Endodermal cell (in vitro differentiated cells): ENCODE measurements around the gene ADARB1. TPM values are rescaled to one million over a fixed set of nuclear protein-coding genes. Genes with fewer than 3 reads are reported as not detected.

Source experiments
- DNase-seq: peaks from one replicate; pipeline ENCODE4 v3.0.0-alpha.2; 2017
- H3K27ac ChIP-seq: 2 replicates; pipeline ENCODE4 v1.5.1; 2013; ENCODE audit warnings: mild to moderate bottlenecking, low read depth, low read length, moderate library complexity
- H3K27me3 ChIP-seq: 2 replicates; pipeline ENCODE4 v1.6.1; 2013; ENCODE audit warnings: mild to moderate bottlenecking, low read length, moderate library complexity; ENCODE audit not compliant: insufficient read depth, control insufficient read depth, poor library complexity, severe bottlenecking
- H3K36me3 ChIP-seq: 2 replicates; pipeline ENCODE4 v1.7.0; 2013; ENCODE audit warnings: mild to moderate bottlenecking, low read length, moderate library complexity; ENCODE audit not compliant: control insufficient read depth, insufficient read depth
- H3K4me1 ChIP-seq: one replicate; pipeline ENCODE4 v1.7.0; 2013; ENCODE audit warnings: low read length; ENCODE audit not compliant: control insufficient read depth, insufficient read depth
- H3K4me3 ChIP-seq: 2 replicates; pipeline ENCODE4 v1.5.1; 2013; ENCODE audit warnings: mild to moderate bottlenecking, low read length, moderate library complexity
- H3K9ac ChIP-seq: 2 replicates; pipeline ENCODE4 v1.6.1; 2013; ENCODE audit warnings: mild to moderate bottlenecking, low read length, moderate library complexity; ENCODE audit not compliant: poor library complexity, severe bottlenecking; ENCODE audit errors: extremely low read depth
- H3K9me3 ChIP-seq: 2 replicates; pipeline ENCODE4 v1.6.1; 2013; ENCODE audit warnings: mild to moderate bottlenecking, low read length, moderate library complexity; ENCODE audit not compliant: control insufficient read depth
- H3K27ac Mint-ChIP-seq: 2 replicates; pipeline ENCODE4 v1.8.0; 2020; ENCODE audit warnings: mixed read lengths
- H3K27me3 Mint-ChIP-seq: 2 replicates; pipeline ENCODE4 v1.8.0; 2021; ENCODE audit warnings: mild to moderate bottlenecking, mixed read lengths; ENCODE audit not compliant: insufficient read depth
- H3K36me3 Mint-ChIP-seq: 2 replicates; pipeline ENCODE4 v1.8.0; 2020; ENCODE audit warnings: low read depth, mixed read lengths
- H3K4me1 Mint-ChIP-seq: 2 replicates; pipeline ENCODE4 v1.8.0; 2020; ENCODE audit warnings: mixed read lengths
- H3K4me3 Mint-ChIP-seq: 2 replicates; pipeline ENCODE4 v1.8.0; 2020; ENCODE audit warnings: mild to moderate bottlenecking, moderate library complexity, mixed read lengths
- H3K9me3 Mint-ChIP-seq: 2 replicates; pipeline ENCODE4 v1.8.0; 2020; ENCODE audit warnings: mild to moderate bottlenecking, mixed read lengths
- WGBS, 2 experiments: methylation state at CpG; one replicate each; pipeline versions ENCODE4 v1.1.5 to v1.1.7; 2013; ENCODE audit warnings: missing lambda C conversion rate in 2 of 2, mixed read lengths in 1 of 2; ENCODE audit not compliant: insufficient coverage in 1 of 2, insufficient read length in 1 of 2; 5-methylcytosine and 5-hydroxymethylcytosine counted together
- total RNA-seq, 2 donors: library from RNA; stranded (reverse); fragmentation: NEBNext Ultra II Directional in 1 of 2; extraction: Animal tissue kit (Norgen Biotek cat#: 25700) in 1 of 2; gene quantifications; 2 replicates in 1 of 2; 3 replicates in 1 of 2; pipeline ENCODE4 v1.2.1, GENCODE V29; 2021
- TF ChIP-seq, protein P1 (sequence below): fragments of 200-600 bp; sonication (generic); conservative IDR thresholded peaks from 2 replicates; pipeline ENCODE4 v1.5.0; 2021; ENCODE audit warnings: antibody characterized with exemption, mild to moderate bottlenecking

Gene ADARB1
- total RNA-seq, 2 donors from 2014 or later: 11.5 to 20.1 TPM

DNA sequence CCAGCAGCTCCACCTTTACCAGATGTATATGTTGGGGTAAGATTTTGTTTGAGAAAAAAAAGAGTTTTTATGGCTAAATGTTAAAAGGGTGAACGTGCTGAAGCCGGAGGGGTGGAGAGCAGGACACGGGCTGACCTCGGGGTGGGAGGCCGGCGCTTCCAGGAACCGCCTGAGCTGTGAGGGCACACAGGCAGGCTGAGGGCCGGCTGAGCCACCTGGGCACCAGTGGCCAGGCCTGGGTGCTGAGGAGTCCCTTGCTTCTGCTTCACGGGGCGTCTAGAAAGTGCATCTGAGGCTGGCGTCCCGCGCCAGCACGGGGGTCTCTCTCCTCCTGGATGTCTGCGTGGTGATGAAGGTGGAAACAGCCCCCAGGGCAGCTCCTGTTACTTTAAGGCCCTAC lies 33.6 kb upstream of the ADARB1 start:
- no peak for DNase-seq
- no peak overlapping the region for H3K9ac ChIP-seq
- Mint-ChIP-seq H3K4me3 (no peak overlapping the region), H3K27me3 (peaks cover 14% of the 10 kb centered on the region), H3K27ac (no peak overlapping the region), H3K4me1 (no peaks in the 10 kb centered on the region), H3K36me3 (no peaks in the 10 kb centered on the region), H3K9me3 (peaks cover 9% of the 10 kb centered on the region)
- TF ChIP-seq, protein P1, sequence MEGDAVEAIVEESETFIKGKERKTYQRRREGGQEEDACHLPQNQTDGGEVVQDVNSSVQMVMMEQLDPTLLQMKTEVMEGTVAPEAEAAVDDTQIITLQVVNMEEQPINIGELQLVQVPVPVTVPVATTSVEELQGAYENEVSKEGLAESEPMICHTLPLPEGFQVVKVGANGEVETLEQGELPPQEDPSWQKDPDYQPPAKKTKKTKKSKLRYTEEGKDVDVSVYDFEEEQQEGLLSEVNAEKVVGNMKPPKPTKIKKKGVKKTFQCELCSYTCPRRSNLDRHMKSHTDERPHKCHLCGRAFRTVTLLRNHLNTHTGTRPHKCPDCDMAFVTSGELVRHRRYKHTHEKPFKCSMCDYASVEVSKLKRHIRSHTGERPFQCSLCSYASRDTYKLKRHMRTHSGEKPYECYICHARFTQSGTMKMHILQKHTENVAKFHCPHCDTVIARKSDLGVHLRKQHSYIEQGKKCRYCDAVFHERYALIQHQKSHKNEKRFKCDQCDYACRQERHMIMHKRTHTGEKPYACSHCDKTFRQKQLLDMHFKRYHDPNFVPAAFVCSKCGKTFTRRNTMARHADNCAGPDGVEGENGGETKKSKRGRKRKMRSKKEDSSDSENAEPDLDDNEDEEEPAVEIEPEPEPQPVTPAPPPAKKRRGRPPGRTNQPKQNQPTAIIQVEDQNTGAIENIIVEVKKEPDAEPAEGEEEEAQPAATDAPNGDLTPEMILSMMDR: no peak
- H3K27me3 ChIP-seq: no peaks in the 10 kb centered on the region
- H3K4me1 ChIP-seq: no peaks in the 10 kb centered on the region
- no peaks in the 10 kb centered on the region for H3K9me3 ChIP-seq
- H3K4me3 ChIP-seq: no peak overlapping the region
- no peak overlapping the region for H3K27ac ChIP-seq
- 87 to 92% methylated on average over 14 to 15 of the region's 15 CpGs for WGBS, 2 experiments
- no peaks in the 10 kb centered on the region for H3K36me3 ChIP-seq

DNA sequence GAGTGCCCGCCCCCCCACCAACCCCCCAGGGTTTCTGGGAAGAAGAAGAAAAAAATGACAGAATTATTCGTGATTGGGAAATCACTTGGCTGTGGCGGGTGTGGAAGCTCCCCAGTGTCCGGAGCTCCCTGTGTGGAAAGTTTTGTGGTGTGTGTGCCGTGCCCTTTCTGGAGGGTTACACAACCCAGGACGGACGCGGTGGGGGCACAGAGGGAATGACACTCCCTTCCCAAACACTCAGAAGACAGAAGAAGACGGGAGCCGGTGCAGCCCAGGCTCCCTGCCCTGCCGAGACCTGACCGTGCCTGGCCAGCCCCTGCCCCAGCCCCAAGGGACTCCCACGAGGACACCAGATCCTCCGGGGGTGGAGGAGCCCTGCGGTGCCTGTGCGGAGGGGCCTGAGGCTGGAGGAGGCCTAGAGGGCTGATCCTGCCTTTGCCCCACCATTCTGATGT lies 33.0 kb upstream of the ADARB1 start:
- Mint-ChIP-seq H3K27me3 (peaks cover 18% of the 10 kb centered on the region), H3K4me1 (no peaks in the 10 kb centered on the region), H3K9me3 (peaks cover 13% of the 10 kb centered on the region), H3K36me3 (no peaks in the 10 kb centered on the region), H3K27ac (no peak overlapping the region), H3K4me3 (no peak overlapping the region)
- no peaks in the 10 kb centered on the region for H3K9me3 ChIP-seq
- H3K9ac ChIP-seq: no peak overlapping the region
- no peaks in the 10 kb centered on the region for H3K4me1 ChIP-seq
- DNase-seq: no peak
- no peak overlapping the region for H3K4me3 ChIP-seq
- 71 to 87% methylated on average over 4 to 14 of the region's 16 CpGs for WGBS, 2 experiments
- no peaks in the 10 kb centered on the region for H3K36me3 ChIP-seq
- no peaks in the 10 kb centered on the region for H3K27me3 ChIP-seq
- no peak overlapping the region for H3K27ac ChIP-seq
- TF ChIP-seq, protein P1: no peak

DNA sequence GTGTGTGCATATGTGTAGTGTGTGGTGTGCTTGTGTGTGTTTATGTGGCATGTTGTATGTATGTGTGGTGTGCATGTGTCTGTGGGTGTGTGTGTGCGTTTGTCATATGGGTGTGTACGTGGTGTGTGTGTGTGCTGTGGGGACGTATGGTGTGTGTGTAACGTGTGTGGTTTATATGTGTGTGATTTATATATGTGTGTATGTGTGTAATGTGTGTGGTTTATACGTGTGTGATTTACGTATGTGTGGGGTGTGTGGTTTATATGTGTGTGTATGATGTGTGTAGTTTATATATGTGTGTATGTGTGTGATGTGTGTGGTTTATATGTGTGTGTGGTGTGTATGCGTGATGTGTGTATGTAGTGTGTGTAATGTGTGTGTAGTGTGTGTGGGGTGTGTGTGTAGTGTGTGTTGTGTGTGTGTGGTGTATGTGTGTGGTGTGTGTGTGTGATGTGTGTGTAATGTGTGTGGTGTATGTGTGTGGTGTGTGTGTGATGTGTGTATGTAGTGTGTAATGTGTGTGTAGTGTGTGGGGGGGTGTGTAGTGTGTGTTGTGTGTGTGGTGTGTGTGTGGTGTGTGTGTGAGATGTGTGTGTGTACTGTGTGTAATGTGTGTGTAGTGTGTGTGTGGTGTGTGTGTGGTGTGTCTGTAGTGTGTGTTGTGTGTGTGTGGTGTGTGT lies 32.3 kb upstream of the ADARB1 start:
- no peak for DNase-seq

More for the DNA sequence above, 32.3 kb upstream of the ADARB1 start:
- Mint-ChIP-seq H3K9me3 (peaks cover 18% of the 10 kb centered on the region), H3K27me3 (peaks cover 16% of the 10 kb centered on the region), H3K4me3 (no peak overlapping the region), H3K4me1 (no peaks in the 10 kb centered on the region), H3K36me3 (no peaks in the 10 kb centered on the region), H3K27ac (no peak overlapping the region)
- Histone ChIP-seq H3K9ac (no peak overlapping the region), H3K27ac (no peak overlapping the region), H3K9me3 (peaks cover 3% of the 10 kb centered on the region), H3K36me3 (no peaks in the 10 kb centered on the region), H3K27me3 (no peaks in the 10 kb centered on the region), H3K4me3 (no peak overlapping the region), H3K4me1 (no peaks in the 10 kb centered on the region)
- WGBS, 2 experiments: 96 to 97% methylated on average over 4 to 7 of the region's 7 CpGs
- TF ChIP-seq, protein P1: no peak
